Esophagus squamous epithelium (tissue), 5 donors: Measurements from ENCODE around the gene DBP. TPM values are rescaled to one million over a fixed set of nuclear protein-coding genes. Genes with fewer than 3 reads are reported as not detected.

Experiments
- DNase-seq: peaks from one replicate; lab custom pipeline; 2025; lab: John Stamatoyannopoulos, UW
- H3K27ac ChIP-seq, 4 donors: fragments of 200-600 bp; sonication (generic); one replicate each; pipeline ENCODE4 v1.5.1; 2016 to 2019; ENCODE audit warnings: mild to moderate bottlenecking in 1 of 4
- H3K27me3 ChIP-seq, 4 donors: fragments of 200-600 bp; sonication (generic); 1 replicate in 3 of 4; 2 replicates in 1 of 4; pipeline versions ENCODE4 v1.5.1 to v1.6.0; 2017 to 2021; ENCODE audit warnings: antibody characterized with exemption in 1 of 4
- H3K36me3 ChIP-seq, 3 donors: fragments of 200-600 bp; sonication (generic); one replicate each; pipeline ENCODE4 v1.5.1; 2016 to 2019
- H3K4me1 ChIP-seq, 3 donors: fragments of 200-600 bp; sonication (generic); one replicate each; pipeline ENCODE4 v1.5.1; 2017 to 2019
- H3K4me3 ChIP-seq, 4 donors: fragments of 200-600 bp; sonication (generic); 1 replicate in 3 of 4; 2 replicates in 1 of 4; pipeline ENCODE4 v1.5.1; 2016 to 2019; ENCODE audit warnings: mild to moderate bottlenecking in 2 of 4, moderate library complexity in 1 of 4
- H3K9me3 ChIP-seq, 3 donors: fragments of 200-600 bp; sonication (generic); one replicate each; pipeline ENCODE4 v1.5.1; 2016 to 2019
- POLR2A ChIP-seq, 4 donors: fragments of 450-650 bp; IDR thresholded peaks; one replicate each; pipeline ENCODE4 v1.6.1; 2017; ENCODE audit warnings: antibody characterized with exemption in 4 of 4, mild to moderate bottlenecking in 4 of 4, moderate library complexity in 3 of 4
- WGBS, 2 donors: methylation state at CpG; one replicate each; pipeline ENCODE4 v1.1.5; 2018; 5-methylcytosine and 5-hydroxymethylcytosine counted together
- intact Hi-C: fragments of 100-400 bp; cut with DNase I; formaldehyde crosslinking; loops from one replicate; pipeline ENCODE4 v1.15.0; 2022
- total RNA-seq, 4 donors: library from RNA; depleted of rRNA; stranded (reverse); fragments of >200 nt; gene quantifications; one replicate each; pipeline ENCODE4 v1.1.0, GENCODE V29; 2016
- TF ChIP-seq, protein P1 (sequence below), 6 experiments: fragments of 450-650 bp in 4 of 6; fragments of 200-600 bp in 2 of 6; sonication (generic) in 2 of 6; IDR thresholded peaks; one replicate each; pipeline ENCODE4 v1.5.1; 2016 to 2019; ENCODE audit warnings: antibody characterized with exemption in 6 of 6, mild to moderate bottlenecking in 4 of 6, moderate library complexity in 4 of 6
- donor health status: DM: yes; HTN: yes; CAD: no.

Gene DBP
- total RNA-seq, 4 donors from 2014 or later: 4.2 to 16.2 (median 11.7) TPM

DNA sequence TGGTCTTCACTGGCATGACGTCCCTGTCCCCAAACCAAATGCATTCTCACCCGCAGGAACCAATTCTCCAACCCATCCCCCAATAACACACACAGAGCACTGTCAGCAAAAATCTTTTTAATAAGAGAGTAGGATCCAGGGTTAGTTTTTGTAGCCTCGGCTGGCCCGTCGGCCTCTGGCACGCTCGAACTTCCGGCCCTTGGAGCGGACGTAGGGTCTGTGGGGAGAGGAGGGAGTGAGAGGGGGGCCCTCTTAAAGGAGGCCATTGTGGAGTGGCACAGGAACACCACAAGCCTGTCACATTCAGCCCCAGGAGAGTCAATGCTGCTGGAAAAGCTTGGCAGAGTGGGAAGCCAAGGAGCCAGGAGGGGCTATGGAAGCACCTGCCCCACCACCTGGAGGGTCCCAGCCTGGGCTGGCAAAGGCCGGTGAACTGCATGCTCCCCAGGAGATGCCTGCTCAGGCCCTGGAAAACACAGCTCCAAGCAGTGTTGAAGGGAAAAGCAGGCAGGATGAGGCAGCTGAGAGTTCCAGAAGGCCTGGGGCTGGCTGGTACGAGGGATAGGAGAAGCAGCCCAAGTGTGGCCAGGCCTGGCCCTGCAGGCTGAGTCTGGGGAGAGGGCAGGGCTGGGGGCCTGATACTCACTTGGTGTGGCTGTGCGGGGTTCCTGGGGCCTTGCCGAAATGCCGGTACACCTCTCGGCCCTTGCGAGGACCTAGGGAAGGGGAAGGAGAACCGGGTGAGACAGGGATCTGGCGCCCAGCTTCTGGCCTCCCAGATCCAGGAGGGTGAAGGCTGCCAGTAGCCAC lies 21.7 kb downstream of the DBP start:
- no peaks in the 10 kb centered on the region for H3K27me3 ChIP-seq
- no peaks in the 10 kb centered on the region for H3K9me3 ChIP-seq
- peaks cover 17 to 32% (median 24%) of the 10 kb centered on the region in 3 donors for H3K36me3 ChIP-seq
- peak overlapping the region in 2 of 4 donors; percentile 1 to 32 for H3K4me3 ChIP-seq
- no peak for DNase-seq
- intact Hi-C loops: no loop called here
- TF ChIP-seq, protein P1, sequence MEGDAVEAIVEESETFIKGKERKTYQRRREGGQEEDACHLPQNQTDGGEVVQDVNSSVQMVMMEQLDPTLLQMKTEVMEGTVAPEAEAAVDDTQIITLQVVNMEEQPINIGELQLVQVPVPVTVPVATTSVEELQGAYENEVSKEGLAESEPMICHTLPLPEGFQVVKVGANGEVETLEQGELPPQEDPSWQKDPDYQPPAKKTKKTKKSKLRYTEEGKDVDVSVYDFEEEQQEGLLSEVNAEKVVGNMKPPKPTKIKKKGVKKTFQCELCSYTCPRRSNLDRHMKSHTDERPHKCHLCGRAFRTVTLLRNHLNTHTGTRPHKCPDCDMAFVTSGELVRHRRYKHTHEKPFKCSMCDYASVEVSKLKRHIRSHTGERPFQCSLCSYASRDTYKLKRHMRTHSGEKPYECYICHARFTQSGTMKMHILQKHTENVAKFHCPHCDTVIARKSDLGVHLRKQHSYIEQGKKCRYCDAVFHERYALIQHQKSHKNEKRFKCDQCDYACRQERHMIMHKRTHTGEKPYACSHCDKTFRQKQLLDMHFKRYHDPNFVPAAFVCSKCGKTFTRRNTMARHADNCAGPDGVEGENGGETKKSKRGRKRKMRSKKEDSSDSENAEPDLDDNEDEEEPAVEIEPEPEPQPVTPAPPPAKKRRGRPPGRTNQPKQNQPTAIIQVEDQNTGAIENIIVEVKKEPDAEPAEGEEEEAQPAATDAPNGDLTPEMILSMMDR (IDR thresholded peaks at IDR 0.05): no peak
- TF ChIP-seq POLR2A (IDR thresholded peaks at IDR 0.05): no peak
- H3K4me1 ChIP-seq: peaks cover 32 to 58% (median 36%) of the 10 kb centered on the region in 3 donors
- peak overlapping the region; percentile 91 to 96 (median 94) for H3K27ac ChIP-seq
- WGBS, 2 donors: 53 to 65% methylated on average over 17 to 19 of the region's 19 CpGs

DNA sequence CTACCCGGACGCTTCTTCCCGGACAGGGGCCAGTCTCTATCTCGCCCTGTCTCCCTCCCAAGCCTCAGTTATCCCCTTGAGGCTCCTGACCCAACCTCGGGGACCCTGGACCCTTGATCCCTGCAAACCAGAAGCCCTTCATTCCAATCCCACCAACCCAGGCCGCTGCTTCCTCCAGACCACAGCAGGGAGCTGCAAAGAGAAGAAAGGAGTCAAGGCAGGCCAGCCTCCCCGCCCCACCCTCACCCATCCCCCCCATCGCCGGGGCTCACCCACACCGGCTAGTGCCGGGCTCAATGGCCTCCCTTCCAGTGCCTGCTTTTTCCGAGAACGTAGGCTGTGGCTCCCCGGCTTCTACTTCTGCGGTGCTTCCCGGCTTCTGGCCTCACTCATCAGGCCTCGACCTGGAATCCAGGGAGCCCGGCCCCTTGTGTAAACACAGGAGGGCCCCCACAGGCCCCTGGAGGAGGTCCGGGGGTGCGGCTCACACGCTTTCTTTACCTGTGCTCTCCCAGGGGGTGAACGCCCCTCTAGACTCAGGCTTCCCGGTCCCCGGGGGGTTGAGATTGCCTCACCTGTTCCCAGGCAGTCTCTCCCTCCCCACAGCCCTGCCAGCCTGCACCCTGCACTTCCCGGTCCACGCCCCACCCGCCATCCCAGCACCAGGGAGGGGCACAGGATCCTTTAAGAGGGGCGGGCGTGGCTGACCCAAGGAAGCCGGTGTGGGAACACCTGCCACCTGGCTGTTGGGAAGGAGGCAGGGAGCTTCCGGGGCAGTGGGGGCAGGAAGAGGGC lies 22.5 kb downstream of the DBP start, which contains the start of gene FAM83E:
Gene FAM83E (minus strand): TSS at position 641 of the 795 bp plus-strand sequence. CDS start 1,704 bp downstream, outside the sequence.
- no peak for DNase-seq
- TF ChIP-seq, protein P1 (IDR thresholded peaks at IDR 0.05): peak in 4 of 6 experiments; percentile 14 to 55 (median 42)
- peak in 2 of 4 donors; percentile 25 to 45 for TF ChIP-seq POLR2A (IDR thresholded peaks at IDR 0.05)
- intact Hi-C loops: no loop called here
- Histone ChIP-seq H3K27ac (peak within 1 kb of the TSS; percentile 91 to 96 (median 94)), H3K27me3 (no peaks in the 10 kb centered on the region), H3K36me3 (peaks cover 17 to 32% (median 24%) of the 10 kb centered on the region in 3 donors), H3K4me1 (peaks cover 26 to 50% (median 32%) of the 10 kb centered on the region in 3 donors), H3K4me3 (peak within 1 kb of the TSS; percentile 14 to 96 (median 29)), H3K9me3 (no peaks in the 10 kb centered on the region)
- WGBS, 2 donors: 30 to 33% methylated on average over 15 to 18 of the region's 31 CpGs

DNA sequence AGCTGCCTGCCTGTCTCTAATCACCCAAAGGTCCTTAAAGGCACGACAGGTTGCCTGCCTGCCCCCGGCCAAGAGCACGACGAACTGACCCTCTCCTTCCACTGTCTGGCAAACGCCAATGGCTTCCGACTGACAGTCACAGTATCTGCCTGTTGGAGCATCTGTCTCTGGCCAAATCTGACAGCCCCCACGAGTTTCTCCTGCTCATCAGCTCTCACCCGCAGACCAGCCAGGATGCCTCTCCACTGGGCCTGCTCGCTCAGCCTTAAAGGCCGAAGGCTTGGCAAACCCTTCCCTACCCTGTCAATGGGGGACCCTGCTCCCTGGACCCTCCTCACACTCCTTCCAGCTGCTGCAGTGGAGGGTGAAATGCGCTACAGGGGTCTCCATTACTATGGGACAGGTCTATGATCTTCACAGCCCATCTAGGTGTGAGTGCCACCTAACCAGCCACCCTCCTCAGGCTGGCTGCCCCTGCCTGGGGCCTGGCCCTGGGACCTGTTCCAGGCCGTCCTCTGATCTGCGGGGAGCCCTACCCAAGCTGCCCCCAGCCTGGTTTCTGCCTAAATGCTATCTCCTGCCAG lies 23.2 kb downstream of the DBP start:
- H3K27me3 ChIP-seq: no peaks in the 10 kb centered on the region
- peaks cover 17 to 32% (median 24%) of the 10 kb centered on the region in 3 donors for H3K36me3 ChIP-seq
- peak overlapping the region; percentile 14 to 54 (median 29) for H3K4me3 ChIP-seq
- 60 to 75% methylated on average over 6 to 12 of the region's 13 CpGs for WGBS, 2 donors
- no peaks in the 10 kb centered on the region for H3K9me3 ChIP-seq
- peak overlapping the region; percentile 91 to 96 (median 94) for H3K27ac ChIP-seq
- peaks cover 25 to 48% (median 32%) of the 10 kb centered on the region in 3 donors for H3K4me1 ChIP-seq
- intact Hi-C loops: no loop called here
- no peak for DNase-seq
- no peak for TF ChIP-seq POLR2A (IDR thresholded peaks at IDR 0.05)
- TF ChIP-seq, protein P1 (IDR thresholded peaks at IDR 0.05): no peak

DNA sequence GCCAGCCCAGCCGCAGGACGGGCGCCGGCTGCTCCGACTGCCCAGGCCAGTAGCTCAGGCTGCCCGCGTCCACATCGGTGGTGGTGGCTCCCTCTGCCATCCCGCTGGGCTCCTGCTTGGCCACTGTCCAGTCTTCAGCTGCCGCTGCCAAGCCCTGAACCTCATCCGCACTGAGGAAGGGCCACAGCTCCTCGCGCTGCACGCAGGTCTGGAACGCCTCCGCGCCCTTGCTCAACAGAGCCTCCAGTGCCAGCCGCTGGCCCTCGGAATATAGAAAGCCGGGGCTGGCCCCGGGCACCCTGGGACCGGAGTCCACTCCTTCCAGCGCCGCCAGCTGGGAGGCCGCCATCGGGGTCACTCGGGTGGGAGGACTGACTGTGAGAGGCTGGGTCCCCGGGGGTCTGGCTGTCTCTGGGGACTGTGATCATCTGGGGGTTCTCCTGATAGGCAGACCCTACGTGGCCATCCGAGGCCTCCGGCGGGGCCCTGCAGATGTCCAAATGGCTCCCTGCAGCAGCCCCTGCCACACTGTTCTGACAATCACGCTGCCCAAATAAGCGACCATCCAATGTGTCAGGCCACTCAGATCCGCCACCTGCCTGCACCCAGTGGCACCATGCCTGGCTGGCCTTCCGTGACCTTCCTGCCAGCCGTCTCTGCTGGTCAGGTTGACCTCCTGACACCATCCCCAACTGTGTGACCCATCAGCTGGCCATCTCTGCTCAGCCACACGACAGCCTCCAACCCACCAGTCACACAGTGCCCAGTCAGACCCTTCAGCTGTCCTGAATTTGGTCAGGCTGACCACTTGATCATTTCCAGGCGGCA lies 23.9 kb downstream of the DBP start:
- WGBS, 2 donors: 73 to 81% methylated on average over 8 to 11 of the region's 39 CpGs
- Histone ChIP-seq H3K27me3 (no peaks in the 10 kb centered on the region), H3K36me3 (peaks cover 17 to 32% (median 24%) of the 10 kb centered on the region in 3 donors), H3K4me1 (peaks cover 23 to 49% (median 31%) of the 10 kb centered on the region in 3 donors), H3K27ac (peak overlapping the region in 3 of 4 donors; percentile 93 to 96 (median 96)), H3K4me3 (peak overlapping the region in 1 of 4 donors; percentile 54), H3K9me3 (no peaks in the 10 kb centered on the region)
- no peak for DNase-seq
- TF ChIP-seq, protein P1 (IDR thresholded peaks at IDR 0.05): no peak
- TF ChIP-seq POLR2A (IDR thresholded peaks at IDR 0.05): no peak
- intact Hi-C loops: no loop called here
